GM12874 (cell line): ENCODE results near the gene RASA3.

Experiments
- TF ChIP-seq, protein P1 (sequence below): IDR thresholded peaks from 2 replicates; pipeline ENCODE4 v1.5.1; 2011; ENCODE audit warnings: low read depth, mild to moderate bottlenecking, control low read depth, low read length, moderate library complexity; ENCODE audit not compliant: insufficient read depth

RASA3 gene

DNA sequence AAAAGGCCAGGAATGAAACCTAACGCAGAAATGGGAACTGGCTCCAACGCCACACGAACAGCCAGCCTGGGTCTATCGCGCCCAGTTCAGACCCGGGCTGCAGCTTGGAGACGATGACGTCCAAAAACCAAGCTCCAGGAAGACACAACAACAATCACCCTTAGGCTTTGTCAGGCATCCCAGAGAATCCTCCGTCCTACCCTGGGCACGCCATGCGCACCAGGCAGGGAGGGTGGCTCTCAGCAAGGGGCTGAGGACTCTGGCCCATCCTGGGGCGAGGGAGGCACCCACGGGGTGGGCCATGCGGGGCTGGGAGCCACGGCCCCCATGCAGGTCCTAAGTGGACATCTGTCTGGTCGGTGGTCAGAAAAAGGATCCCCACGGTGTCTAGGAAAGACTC lies 9.0 kb downstream of the RASA3 start:
- TF ChIP-seq, protein P1, sequence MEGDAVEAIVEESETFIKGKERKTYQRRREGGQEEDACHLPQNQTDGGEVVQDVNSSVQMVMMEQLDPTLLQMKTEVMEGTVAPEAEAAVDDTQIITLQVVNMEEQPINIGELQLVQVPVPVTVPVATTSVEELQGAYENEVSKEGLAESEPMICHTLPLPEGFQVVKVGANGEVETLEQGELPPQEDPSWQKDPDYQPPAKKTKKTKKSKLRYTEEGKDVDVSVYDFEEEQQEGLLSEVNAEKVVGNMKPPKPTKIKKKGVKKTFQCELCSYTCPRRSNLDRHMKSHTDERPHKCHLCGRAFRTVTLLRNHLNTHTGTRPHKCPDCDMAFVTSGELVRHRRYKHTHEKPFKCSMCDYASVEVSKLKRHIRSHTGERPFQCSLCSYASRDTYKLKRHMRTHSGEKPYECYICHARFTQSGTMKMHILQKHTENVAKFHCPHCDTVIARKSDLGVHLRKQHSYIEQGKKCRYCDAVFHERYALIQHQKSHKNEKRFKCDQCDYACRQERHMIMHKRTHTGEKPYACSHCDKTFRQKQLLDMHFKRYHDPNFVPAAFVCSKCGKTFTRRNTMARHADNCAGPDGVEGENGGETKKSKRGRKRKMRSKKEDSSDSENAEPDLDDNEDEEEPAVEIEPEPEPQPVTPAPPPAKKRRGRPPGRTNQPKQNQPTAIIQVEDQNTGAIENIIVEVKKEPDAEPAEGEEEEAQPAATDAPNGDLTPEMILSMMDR, result no peak

DNA sequence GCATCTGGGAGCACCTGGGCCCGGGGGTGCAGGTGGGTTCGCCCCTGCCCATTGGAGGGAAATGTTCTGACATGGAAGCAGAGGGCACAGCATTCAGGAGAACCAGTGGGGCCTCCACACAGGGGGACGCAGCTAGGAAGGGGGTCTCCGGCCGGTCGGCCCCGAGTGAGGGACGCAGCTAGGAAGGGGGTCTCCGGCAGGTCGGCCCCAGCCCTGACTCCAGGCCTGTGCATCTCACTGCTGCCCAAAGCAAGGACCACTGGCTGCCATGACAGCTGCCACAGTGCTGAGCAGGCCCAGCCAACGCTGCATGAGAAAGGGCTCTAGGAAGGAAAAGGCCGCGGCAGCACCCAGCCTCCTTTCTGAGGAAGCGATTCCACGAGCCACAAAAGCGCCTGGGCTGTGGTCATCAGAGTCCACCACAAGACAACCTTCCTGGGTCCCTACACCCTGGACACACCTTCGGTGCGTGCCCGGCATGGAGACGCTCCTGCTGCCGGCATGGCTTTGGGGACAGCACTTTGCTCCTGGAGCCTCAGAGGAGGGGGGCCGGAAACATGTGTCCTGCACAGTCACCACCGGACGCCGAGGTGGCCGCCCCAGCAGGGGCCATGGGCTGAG lies 9.7 kb downstream of the RASA3 start:
- TF ChIP-seq, protein P1, result no peak

DNA sequence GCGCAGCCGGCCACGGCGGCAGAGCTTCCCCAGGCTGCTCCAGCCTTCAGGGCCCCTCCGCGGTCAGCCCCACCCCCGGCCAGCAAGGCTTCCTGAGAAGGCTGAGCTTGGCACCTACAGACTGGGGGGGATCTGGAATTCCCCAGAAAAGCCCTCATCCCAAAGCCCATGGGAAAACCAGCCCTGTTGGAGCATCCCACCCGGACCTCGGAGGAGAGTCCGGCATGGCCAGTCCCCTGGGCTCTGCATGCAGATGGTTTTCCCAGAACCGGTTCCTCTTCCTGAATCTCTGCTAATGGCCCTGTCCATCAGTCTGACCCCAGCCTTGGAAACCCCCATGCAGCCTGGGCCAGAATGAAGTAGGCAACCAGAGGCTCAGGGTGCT lies 10.3 kb downstream of the RASA3 start:
- TF ChIP-seq, protein P1, result no peak

DNA sequence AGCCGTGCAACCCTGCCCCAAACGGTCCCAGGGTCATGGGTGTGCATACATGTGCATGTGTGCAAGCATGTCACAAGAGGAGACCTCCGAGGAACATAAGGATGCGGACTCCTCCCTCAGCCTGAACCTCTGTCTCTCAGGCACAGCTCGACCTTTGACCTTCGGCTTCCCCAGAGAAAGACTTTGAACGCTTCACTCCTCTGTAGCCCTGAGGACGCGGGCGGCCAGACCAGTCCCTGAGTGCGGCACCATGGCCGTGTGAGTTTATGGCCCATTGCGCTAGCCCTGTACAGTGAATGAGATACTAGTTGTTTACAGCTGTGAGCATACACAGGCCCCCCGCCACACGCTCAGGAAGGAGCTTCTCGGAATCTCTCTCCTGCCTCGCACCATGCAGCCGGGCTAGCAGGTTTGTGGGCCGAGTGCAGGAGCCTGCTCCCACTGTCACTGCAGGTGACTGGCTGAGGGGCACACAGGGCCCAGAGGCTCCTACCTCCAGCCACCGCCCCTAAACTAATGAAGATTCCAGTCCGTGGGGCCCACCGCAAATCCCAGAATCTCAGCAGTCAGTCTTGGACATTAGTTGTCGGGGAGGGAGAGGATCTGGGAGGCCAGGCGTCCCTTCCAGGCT lies 10.8 kb downstream of the RASA3 start:
- TF ChIP-seq, protein P1, result no peak

DNA sequence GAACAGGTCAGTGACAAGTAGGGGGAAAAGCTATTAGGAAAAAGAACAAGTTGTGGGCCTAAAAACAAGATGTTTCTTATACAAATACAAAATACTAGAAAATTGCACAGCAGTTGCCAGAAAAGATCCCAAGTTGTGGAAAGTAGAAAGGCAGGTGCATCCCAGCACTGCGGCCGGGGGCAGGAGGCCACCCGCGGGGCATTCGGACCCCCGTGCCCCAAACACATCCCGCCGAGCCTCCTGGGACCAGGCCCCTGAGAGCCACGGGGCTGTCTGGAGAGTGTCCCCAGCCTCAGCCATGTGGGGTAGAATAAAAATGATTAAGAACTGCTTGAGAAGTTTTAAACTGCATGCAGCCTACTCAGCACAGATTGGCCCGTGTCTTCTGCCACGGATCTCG lies 11.4 kb downstream of the RASA3 start:
- TF ChIP-seq, protein P1, result no peak

DNA sequence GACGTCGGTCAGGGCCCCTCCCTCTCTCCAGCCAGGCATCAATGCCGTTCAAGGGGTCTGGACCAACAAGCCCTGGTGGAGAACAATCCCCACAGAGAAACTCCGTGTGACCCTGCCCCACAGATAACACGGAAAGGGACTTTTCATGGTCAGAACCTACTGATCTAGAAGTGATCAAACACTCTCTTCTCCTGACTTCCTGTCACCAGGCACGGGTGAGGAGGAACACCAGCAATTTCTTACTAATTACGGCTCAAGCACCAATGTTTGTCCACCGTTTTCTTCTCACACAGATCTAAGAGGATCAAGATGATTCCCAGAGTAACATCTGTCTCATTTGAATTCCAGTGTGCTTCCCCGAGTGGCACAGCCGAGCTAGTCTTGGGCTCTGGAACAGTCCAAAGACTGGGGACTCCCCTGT lies 11.8 kb downstream of the RASA3 start:
- TF ChIP-seq, protein P1, result no peak

DNA sequence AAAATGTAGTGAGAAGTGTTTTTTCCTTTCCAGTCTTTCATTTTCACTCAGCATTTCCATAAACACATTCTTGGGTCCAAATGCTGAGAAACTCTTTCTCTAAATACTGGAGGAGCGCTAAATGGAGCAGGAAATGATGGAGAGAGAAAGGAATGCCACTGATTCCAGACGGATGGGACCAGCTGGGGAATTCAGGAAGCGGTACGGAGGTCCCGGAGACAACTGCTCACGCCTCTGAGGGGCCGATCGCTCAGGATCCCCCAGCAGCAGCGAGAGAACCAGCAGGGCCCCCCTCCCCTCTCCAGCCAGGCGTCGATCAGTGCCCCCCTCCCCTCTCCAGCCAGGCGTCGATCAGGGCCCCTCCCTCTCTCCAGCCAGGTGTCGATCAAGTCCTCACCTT lies 13.2 kb downstream of the RASA3 start:
- TF ChIP-seq, protein P1, result no peak
